ACC112 (cell line): Measurements from ENCODE around the gene MED31.

Experiments
- H2AFZ ChIP-seq: fragments of 200-600 bp; sonication (generic); one replicate; pipeline ENCODE4 v1.6.0; 2017; ENCODE audit warnings: antibody characterized with exemption, low read length; ENCODE audit not compliant: unreplicated experiment
- H3K27ac ChIP-seq: fragments of 200-600 bp; sonication (generic); 2 replicates; pipeline ENCODE4 v1.5.1; 2014; ENCODE audit warnings: low read depth, mild to moderate bottlenecking, antibody characterized with exemption, low read length, moderate library complexity
- H3K27me3 ChIP-seq: fragments of 200-600 bp; sonication (generic); 2 replicates; pipeline ENCODE4 v1.6.1; 2014; ENCODE audit warnings: mild to moderate bottlenecking, antibody characterized with exemption, low read length, moderate library complexity, mixed read lengths; ENCODE audit not compliant: insufficient read depth
- H3K36me3 ChIP-seq: fragments of 200-600 bp; sonication (generic); 2 replicates; pipeline ENCODE4 v1.6.1; 2016; ENCODE audit warnings: mild to moderate bottlenecking, antibody characterized with exemption, low read length, moderate library complexity, mixed read lengths; ENCODE audit not compliant: insufficient read depth
- H3K4me1 ChIP-seq: fragments of 200-600 bp; sonication (generic); one replicate; pipeline ENCODE4 v1.6.1; 2016; ENCODE audit warnings: low read length, mixed read lengths; ENCODE audit not compliant: insufficient read depth, unreplicated experiment, control insufficient read depth
- H3K4me3 ChIP-seq: fragments of 200-600 bp; sonication (generic); 2 replicates; pipeline ENCODE4 v1.5.1; 2014; ENCODE audit warnings: mild to moderate bottlenecking, low read depth, low read length
- H3K79me2 ChIP-seq: fragments of 200-600 bp; sonication (generic); one replicate; pipeline ENCODE4 v1.6.0; 2016; ENCODE audit warnings: low read length; ENCODE audit not compliant: control insufficient read depth, unreplicated experiment, insufficient read depth

Gene MED31

DNA sequence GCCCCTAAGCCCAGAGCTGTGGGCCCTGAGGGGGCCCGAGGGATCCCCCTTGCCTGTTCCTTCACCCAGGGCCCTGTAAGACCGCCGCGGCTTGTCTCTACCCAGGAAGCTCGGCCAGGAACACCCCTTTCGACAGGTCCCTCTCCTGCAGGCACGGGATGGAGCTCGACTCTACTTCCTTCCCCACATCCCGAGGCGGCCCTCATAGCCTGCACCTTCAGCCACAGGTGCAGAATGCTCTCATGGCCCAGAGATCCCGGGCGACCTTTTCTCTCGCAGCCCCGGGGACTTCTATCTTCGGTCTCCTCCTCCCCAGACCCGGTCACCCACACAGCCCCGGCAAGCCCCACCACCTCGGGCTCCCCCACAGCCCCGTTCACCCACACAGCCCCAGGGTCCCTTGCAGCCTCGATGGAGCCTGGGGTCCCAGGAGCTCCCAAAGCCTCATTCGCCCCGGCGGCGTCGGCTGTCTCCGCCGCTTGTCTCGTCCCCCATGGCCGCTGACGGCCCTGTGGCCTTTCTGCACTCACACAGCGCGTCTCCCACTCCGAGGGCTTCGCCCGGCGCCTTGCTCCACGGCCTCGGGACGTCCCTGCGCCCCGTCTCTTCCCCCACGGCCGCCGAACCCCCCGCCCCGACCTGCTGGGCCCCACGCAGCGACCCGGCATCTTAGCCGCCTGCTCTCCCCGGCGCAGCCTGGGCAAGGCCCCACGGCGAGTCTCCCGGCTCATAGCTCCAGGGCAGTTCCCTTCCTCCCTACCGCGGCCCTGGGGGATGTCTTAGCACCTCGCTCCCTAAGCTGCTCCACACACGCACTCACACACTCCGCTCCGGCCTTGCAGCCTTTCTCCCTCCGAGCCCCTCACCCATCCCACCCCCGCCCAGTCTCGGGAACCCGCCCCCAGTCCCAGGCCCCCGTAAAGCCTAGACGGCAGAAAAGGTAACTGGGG, 11.5 kb downstream of the MED31 start:
- H2AFZ ChIP-seq: peak overlapping the region; percentile 91

DNA sequence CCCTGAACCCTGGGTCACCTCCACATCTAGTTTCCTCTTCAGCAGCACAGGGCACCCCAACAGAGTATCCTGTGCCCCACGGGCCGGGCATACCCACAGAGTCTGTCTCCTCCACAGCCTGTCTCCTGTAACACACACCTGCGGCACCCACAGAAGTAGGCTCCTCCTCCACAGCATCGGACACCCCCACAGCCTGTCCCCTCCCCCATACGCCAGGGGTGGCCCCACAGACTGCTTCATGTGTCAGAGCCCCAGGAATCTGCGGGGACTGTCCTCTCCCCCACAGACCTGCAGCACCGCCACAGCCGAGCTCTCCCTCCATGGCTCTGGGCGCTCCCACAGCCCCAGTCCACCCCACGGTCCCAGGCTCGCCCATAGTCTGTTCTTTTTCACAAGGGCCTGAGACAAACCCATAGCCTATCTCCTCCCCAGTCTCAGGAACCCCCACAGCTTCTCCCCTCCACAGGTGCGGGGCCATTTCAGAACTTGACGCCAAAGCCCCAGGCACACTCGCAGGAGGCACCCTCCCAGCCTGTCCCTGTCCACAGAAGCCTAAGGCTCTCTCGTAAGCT, 12.3 kb downstream of the MED31 start:
- peak overlapping the region; percentile 81 for H3K4me3 ChIP-seq
- peaks cover 17% of the 10 kb centered on the region for H3K36me3 ChIP-seq
- H3K79me2 ChIP-seq: peaks cover 41% of the 10 kb centered on the region
- peaks cover 28% of the 10 kb centered on the region for H3K4me1 ChIP-seq
- no peak overlapping the region for H2AFZ ChIP-seq
- H3K27me3 ChIP-seq: no peaks in the 10 kb centered on the region
- no peak overlapping the region for H3K27ac ChIP-seq

More for the DNA sequence above, 11.5 kb downstream of the MED31 start:
- Histone ChIP-seq H3K36me3 (peaks cover 10% of the 10 kb centered on the region), H3K79me2 (peaks cover 42% of the 10 kb centered on the region), H3K4me3 (peak overlapping the region; percentile 81), H3K27ac (peak overlapping the region; percentile 74), H3K4me1 (peaks cover 28% of the 10 kb centered on the region), H3K27me3 (no peaks in the 10 kb centered on the region)

DNA sequence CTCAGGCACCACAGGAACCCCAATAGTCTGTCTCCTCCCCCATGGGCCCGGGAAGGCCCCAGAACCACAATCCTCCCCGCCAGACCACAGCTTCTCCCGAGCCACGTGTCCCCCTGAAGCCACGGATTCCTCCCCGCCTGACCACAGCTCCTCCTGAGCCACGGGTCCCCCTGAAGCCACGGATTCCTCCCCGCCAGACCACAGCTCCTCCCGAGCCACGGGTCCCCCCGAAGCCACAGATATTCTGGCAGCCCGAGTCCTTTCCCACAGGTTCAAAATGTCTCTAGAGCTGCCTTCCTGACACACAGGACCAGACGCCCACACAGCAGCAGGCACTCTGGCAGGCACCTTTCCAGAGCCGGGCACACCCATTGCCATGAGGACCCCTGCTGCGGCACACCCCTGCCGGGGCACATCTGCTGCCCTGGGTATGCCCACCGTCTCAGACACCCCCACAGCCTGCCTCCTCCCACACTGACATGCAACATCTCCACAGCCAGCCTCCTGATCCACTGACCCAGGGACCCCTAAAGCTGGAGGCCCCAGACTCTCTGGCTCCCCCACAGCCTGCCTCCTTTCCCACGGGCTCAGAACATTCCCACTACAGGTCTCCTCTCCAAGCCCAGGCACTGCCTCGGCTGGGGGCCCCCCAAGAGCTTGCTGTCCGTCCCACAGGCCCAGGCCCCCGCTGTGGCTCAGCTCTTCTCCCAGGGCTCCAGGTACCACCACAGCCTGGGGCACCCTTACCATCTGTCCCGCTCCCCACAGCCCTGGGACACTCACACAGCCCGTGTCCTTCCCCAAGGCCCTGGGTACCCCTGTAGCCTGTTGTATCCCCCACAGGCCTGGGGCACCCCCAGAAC, 13.1 kb downstream of the MED31 start:
- Histone ChIP-seq H3K36me3 (peaks cover 15% of the 10 kb centered on the region), H3K27ac (no peak overlapping the region), H3K79me2 (peaks cover 34% of the 10 kb centered on the region), H2AFZ (no peak overlapping the region), H3K4me3 (no peak overlapping the region; the same call in 1 of the 2 replicates), H3K27me3 (no peaks in the 10 kb centered on the region), H3K4me1 (peaks cover 22% of the 10 kb centered on the region)

DNA sequence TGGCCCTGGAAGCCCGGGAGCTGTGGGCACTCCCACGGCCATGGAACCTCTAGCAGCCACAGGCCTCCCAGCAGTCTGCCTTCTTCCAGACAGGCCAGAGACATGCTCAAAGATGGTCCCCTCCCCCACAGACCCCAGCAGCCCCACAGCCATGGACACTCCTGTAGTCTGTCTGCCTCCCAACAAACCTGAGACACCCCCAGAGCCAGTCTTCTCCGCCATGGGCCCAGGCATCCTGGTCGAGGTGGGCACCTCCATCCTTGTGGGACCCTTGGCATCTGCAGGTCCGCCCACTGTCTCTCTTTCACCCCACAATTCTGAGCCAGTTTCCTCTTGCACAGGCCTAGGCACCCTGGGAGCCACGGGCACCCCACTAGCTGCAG, 14.0 kb downstream of the MED31 start:
- H3K4me1 ChIP-seq: peaks cover 13% of the 10 kb centered on the region
- H3K27me3 ChIP-seq: no peaks in the 10 kb centered on the region
- no peak overlapping the region for H3K4me3 ChIP-seq
- H3K27ac ChIP-seq: no peak overlapping the region
- H2AFZ ChIP-seq: no peak overlapping the region
- peaks cover 22% of the 10 kb centered on the region for H3K36me3 ChIP-seq
- peaks cover 34% of the 10 kb centered on the region for H3K79me2 ChIP-seq

DNA sequence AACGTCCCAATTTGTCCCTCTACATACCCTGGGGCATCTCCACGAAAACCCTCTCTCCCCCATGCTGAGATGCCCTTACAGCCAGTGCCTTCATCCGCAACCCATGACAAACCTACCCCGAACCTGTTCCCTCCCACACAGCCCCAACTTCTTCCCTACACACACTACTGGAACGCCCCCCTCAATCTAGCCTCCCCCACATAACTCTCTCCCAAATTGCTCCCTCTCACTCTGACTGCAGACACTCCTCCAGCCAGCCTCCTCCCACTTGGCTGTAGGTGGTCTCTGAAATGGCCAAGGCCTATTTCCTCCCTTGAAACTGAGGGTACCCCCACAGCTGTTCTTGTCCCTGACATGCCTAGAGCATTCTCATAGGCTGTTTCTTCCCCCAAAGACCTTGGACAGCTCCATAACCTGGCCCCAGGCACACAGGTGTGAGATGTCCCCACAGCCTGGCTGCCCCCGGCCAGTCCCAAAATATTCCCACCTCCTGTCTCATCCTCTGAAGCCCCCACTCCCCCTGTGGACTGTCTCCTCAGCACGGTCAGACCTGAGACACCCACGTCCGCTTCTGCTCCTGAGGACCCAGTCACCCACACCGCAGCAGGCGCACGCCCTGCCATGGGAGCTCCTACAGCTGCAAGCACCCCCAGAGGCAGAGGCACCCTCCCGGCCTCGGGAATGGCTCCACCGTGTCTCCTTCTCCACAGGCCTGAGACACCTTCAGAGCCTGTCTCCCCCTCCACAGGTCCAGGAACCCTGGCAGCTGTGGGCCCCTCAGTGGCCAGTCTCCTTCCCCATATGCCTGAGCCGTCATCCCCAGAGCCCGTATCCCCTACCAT, 14.6 kb downstream of the MED31 start:
- no peaks in the 10 kb centered on the region for H3K27me3 ChIP-seq
- no peak overlapping the region for H3K27ac ChIP-seq
- H3K4me1 ChIP-seq: peaks cover 7% of the 10 kb centered on the region
- no peak overlapping the region for H3K4me3 ChIP-seq
- no peak overlapping the region for H2AFZ ChIP-seq
- H3K36me3 ChIP-seq: peaks cover 24% of the 10 kb centered on the region
- H3K79me2 ChIP-seq: peaks cover 28% of the 10 kb centered on the region

DNA sequence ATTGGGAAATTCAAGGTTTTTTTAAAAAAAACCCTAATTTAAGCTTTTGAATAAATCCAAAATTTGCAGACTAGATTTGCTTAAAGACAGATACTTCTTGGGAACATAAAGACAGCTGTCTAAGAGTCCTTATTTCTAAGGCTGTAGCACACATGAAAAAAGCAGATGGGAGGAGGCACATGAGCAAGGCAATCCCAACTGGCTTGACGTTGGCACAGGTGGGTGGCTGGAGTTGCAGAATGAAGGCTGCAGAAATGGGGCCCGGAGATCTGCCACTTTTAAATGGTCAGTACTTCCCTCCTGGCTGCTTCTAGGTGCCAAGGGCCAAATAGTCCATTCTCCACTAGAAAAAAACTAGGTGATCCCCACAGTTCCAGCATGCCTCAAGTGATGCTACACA, 15.3 kb downstream of the MED31 start:
- H3K27me3 ChIP-seq: no peaks in the 10 kb centered on the region
- peaks cover 21% of the 10 kb centered on the region for H3K79me2 ChIP-seq
- no peak overlapping the region for H2AFZ ChIP-seq
- no peak overlapping the region for H3K27ac ChIP-seq
- no peak overlapping the region for H3K4me3 ChIP-seq
- peaks cover 4% of the 10 kb centered on the region for H3K4me1 ChIP-seq
- peaks cover 24% of the 10 kb centered on the region for H3K36me3 ChIP-seq

DNA sequence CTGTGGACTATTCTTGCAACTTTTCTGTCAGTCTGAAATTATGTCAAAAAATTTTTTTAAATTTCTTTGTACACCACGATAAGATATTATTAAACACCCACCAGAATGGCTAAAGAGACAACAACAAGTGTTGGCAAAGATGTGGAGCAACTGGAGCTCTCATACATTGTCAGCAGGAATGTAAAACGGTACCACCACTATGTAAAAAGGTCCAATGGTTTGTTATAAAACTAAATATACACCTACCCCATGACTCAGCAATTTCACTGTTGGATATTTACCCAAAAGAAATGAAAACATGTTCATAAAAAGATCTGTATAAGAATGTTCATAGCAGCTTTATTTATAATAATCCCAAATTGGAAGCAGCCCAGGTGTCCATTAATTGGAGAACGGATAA, 18.1 kb downstream of the MED31 start:
- Histone ChIP-seq H3K4me3 (no peak overlapping the region), H3K4me1 (no peaks in the 10 kb centered on the region), H3K27me3 (no peaks in the 10 kb centered on the region), H3K79me2 (peaks cover 4% of the 10 kb centered on the region), H2AFZ (no peak overlapping the region), H3K27ac (no peak overlapping the region), H3K36me3 (peaks cover 35% of the 10 kb centered on the region)

DNA sequence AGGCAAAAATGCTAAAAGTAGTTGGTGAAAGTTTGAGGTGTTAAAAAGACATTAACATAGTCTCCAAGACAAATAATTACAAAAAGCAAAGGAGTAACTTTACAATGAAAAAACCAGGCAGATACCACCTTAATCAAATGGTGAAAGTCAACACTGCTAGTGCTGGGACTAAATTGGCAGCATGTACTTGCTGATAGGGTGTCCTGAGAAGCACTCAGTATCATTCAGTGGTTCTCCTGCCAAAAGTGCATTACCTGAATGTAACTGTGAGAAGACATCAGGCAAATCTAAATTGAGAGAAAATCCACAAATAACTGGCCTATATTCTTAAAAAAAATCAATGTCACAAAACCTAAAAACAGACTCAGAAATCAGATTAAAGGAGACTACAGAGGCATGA, 18.9 kb downstream of the MED31 start:
- Histone ChIP-seq H2AFZ (no peak overlapping the region), H3K4me3 (no peak overlapping the region), H3K4me1 (peaks cover 1% of the 10 kb centered on the region), H3K36me3 (peaks cover 35% of the 10 kb centered on the region), H3K79me2 (peaks cover 4% of the 10 kb centered on the region), H3K27me3 (no peaks in the 10 kb centered on the region), H3K27ac (no peak overlapping the region)

DNA sequence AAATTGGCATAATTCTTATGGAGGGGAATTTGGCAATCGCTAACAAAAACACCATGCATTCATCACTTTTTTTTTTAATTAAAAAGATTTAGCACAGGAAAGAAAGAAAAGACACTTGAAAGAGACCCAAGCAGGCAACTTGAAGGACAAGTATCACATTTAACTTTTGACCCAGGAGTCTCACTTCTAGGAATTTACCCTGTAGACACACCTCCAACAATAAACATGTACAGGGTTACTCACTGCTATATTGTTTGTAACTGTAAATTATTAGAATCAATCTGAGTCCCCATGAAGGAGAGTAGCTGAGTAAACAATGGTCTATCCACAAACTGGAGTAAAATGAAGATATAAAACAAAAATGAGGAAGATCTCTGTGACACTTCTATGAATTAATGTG, 21.0 kb downstream of the MED31 start:
- Histone ChIP-seq H3K27ac (no peak overlapping the region), H2AFZ (no peak overlapping the region), H3K79me2 (peaks cover 13% of the 10 kb centered on the region), H3K4me3 (no peak overlapping the region), H3K4me1 (peaks cover 11% of the 10 kb centered on the region), H3K27me3 (no peaks in the 10 kb centered on the region), H3K36me3 (peaks cover 39% of the 10 kb centered on the region)

DNA sequence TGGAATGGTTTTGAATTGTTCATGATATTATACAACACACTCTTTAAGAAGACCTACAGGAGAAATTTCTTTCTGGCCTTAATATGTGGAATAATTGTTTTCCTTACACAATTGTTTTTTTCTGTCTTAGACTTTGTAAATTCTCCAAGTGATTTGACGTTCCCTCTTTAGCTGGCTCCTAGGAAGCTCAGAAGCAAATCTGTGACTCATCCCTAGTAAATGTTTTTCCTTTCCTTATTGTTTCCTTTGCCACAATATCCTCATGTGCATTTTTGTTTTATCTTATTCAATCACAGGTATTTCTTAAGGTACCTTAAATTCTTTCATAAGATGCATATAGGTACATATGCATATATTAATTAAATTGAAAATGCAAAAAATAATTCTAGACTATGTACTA, 24.4 kb downstream of the MED31 start:
- Histone ChIP-seq H3K79me2 (peaks cover 9% of the 10 kb centered on the region), H3K36me3 (peaks cover 25% of the 10 kb centered on the region), H3K27me3 (no peaks in the 10 kb centered on the region), H3K4me3 (peak overlapping the region; percentile 25; the same call in 1 of the 2 replicates), H2AFZ (no peak overlapping the region), H3K27ac (peak overlapping the region; percentile 35; the same call in 1 of the 2 replicates), H3K4me1 (peaks cover 22% of the 10 kb centered on the region)
